Right atrium auricular region (tissue), 2 donors: ENCODE measurements around the gene UNKL. TPM values are rescaled to one million over a fixed set of nuclear protein-coding genes. Genes with fewer than 3 reads are reported as not detected.

Experiments used
- DNase-seq: peaks from one replicate; pipeline ENCODE4 v3.0.0-alpha.2; 2019; ENCODE audit warnings: low spot score
- H3K27ac ChIP-seq, 2 donors: fragments of 200-600 bp; sonication (generic); 1 replicate in 1 of 2; 2 replicates in 1 of 2; pipeline ENCODE4 v1.5.1; 2016 to 2019
- H3K27me3 ChIP-seq, 2 donors: fragments of 200-600 bp; sonication (generic); one replicate each; pipeline versions ENCODE4 v1.5.1 to v1.6.0; 2017 to 2019
- H3K36me3 ChIP-seq: fragments of 200-600 bp; sonication (generic); one replicate; pipeline ENCODE4 v1.5.1; 2016
- H3K4me1 ChIP-seq, 2 donors: fragments of 200-600 bp; sonication (generic); one replicate each; pipeline versions ENCODE4 v1.5.1 to v1.6.0; 2017 to 2019
- H3K4me3 ChIP-seq, 2 donors: fragments of 200-600 bp; sonication (generic); 1 replicate in 1 of 2; 2 replicates in 1 of 2; pipeline ENCODE4 v1.5.1; 2017 to 2019; ENCODE audit warnings: mild to moderate bottlenecking in 1 of 2, moderate library complexity in 1 of 2
- H3K9me3 ChIP-seq, 2 donors: fragments of 200-600 bp; sonication (generic); one replicate each; pipeline ENCODE4 v1.5.1; 2019
- CTCF ChIP-seq, 2 donors: fragments of 200-600 bp; sonication (generic); IDR thresholded peaks; one replicate each; pipeline ENCODE4 v1.5.1; 2019; ENCODE audit warnings: antibody characterized with exemption in 2 of 2
- total RNA-seq, 2 donors: library from RNA; depleted of rRNA; stranded (reverse); fragments of >200 nt; gene quantifications; one replicate each; pipeline ENCODE4 v1.1.0, GENCODE V29; 2016

UNKL gene
- total RNA-seq, 2 donors from 2014 or later = 11.0 to 17.6 TPM

GRCh38 chr16:1372292-1372950 lies 42.1 kb downstream of the UNKL start:
- H3K36me3 ChIP-seq = peaks cover 12% of the 10 kb centered on the region
- no peaks in the 10 kb centered on the region for H3K9me3 ChIP-seq
- no peak for TF ChIP-seq CTCF (IDR thresholded peaks at IDR 0.05)
- H3K27ac ChIP-seq = no peak overlapping the region
- H3K4me3 ChIP-seq = no peak overlapping the region
- DNase-seq = no peak
- H3K4me1 ChIP-seq = peaks cover 0 to under 1% of the 10 kb centered on the region in 2 donors
- no peaks in the 10 kb centered on the region for H3K27me3 ChIP-seq

GRCh38 chr16:1371054-1371978 lies 43.2 kb downstream of the UNKL start:
- Histone ChIP-seq H3K4me3 (no peak overlapping the region), H3K9me3 (no peaks in the 10 kb centered on the region), H3K4me1 (no peaks in the 10 kb centered on the region), H3K27ac (no peak overlapping the region), H3K27me3 (no peaks in the 10 kb centered on the region), H3K36me3 (peaks cover 18% of the 10 kb centered on the region)
- no peak for TF ChIP-seq CTCF (IDR thresholded peaks at IDR 0.05)
- DNase-seq = no peak

DNA sequence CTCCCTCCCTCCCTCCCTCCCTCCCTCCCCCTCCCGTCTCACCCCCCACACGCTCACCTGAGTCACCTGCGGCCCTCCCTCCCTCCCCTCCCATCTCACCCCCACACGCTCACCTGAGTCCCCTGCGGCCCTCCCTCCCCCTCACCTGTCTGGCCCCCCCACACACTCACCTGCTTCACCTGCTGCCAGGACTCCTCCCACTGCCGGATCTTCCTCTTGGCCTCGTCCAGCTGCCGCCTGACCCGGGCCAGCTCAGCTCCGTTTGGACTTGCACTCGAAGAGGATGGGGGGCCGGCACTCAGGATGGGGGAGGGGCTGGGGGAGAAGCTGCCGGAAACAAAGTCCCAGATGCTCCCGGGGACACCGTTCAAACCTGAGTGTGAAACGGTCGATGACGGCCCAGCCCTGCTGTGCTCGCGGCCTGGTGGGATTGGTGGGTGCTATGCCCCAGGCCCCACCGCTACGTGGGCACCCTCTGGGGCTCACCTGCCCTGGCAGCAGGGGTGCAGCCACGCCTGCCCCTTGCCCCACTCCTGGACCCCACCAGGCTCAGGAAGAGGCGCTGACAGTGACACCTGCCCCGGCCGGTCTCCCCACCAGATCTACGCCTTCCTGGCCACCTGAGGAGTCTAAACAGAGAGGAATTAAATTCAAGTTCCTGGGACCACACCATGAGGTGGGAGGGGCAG lies 46.9 kb downstream of the UNKL start:
- Histone ChIP-seq H3K27me3 (no peaks in the 10 kb centered on the region), H3K4me3 (no peak overlapping the region), H3K4me1 (no peaks in the 10 kb centered on the region), H3K9me3 (no peaks in the 10 kb centered on the region), H3K36me3 (peaks cover 50% of the 10 kb centered on the region), H3K27ac (no peak overlapping the region)
- no peak for TF ChIP-seq CTCF (IDR thresholded peaks at IDR 0.05)
- DNase-seq = no peak

- no peaks in the 10 kb centered on the region for H3K27me3 ChIP-seq
- H3K4me3 ChIP-seq = no peak overlapping the region
- no peaks in the 10 kb centered on the region for H3K4me1 ChIP-seq
- no peaks in the 10 kb centered on the region for H3K9me3 ChIP-seq
- peaks cover 55% of the 10 kb centered on the region for H3K36me3 ChIP-seq
- no peak overlapping the region for H3K27ac ChIP-seq
- no peak for DNase-seq
- no peak for TF ChIP-seq CTCF (IDR thresholded peaks at IDR 0.05)
Measured at GRCh38 chr16:1366712-1367299, 47.7 kb downstream of the UNKL start.

- no peak for DNase-seq
- Histone ChIP-seq H3K9me3 (no peaks in the 10 kb centered on the region), H3K4me3 (no peak overlapping the region), H3K27me3 (no peaks in the 10 kb centered on the region), H3K36me3 (peaks cover 57% of the 10 kb centered on the region), H3K4me1 (no peaks in the 10 kb centered on the region), H3K27ac (no peak overlapping the region)
- TF ChIP-seq CTCF (IDR thresholded peaks at IDR 0.05) = no peak
Measured at GRCh38 chr16:1366060-1366711, 48.3 kb downstream of the UNKL start.
